ENCODE data around the gene DYSF. TPM values are rescaled to one million over a fixed set of nuclear protein-coding genes. Genes with fewer than 3 reads are reported as not detected.

DYSF gene
- total RNA-seq, 1 donor from 2014 or later = 72.0 TPM

DNA sequence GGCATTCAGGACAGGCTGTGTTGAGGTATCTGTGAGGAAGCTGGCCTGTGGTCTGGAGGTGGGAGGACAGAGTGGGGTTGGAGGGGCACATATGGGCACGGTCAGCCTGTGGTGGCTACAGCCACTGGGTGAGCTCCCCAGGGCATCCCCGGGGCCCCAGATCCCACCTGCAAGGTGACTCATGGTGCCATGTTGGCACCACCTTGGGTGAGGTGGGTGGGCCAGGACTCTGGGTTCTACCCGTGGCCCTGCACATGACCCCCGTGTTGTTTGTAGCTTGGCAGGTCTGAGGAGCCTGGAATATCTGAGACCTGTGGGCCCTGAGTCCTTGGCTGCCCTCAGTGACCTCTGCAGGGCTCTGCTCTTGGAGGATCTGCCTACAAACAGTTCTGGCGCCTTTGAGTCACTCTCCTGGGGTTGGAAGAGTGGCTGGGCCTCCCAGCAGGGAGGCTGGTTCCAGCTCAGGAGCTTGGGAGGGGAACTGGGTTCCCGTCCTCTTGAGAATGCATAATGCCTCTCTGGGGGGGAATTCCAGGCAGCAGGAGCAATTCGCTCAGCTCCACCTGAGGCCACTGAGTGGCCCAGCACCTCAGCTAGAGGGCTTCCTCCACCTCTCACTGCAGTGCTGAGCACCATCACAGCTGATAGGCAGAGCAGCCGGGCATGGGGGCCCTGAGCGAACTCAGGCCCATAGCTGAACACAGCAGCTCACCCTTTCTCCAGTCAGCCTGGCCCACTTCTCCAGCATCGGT, 105.1 kb downstream of the DYSF start:
- Mint-ChIP-seq H3K36me3 (ENCODE audit: unreplicated experiment) (peaks cover 4% of the 10 kb centered on the region), H3K27ac (ENCODE audit: unreplicated experiment) (no peak overlapping the region), H3K27me3 (ENCODE audit: unreplicated experiment) (no peaks in the 10 kb centered on the region), H3K4me1 (ENCODE audit: unreplicated experiment) (peaks cover 14% of the 10 kb centered on the region), H3K4me3 (ENCODE audit: unreplicated experiment) (no peak overlapping the region), H3K9me3 (ENCODE audit: unreplicated experiment) (no peaks in the 10 kb centered on the region)
- DNase-seq (ENCODE audit: extremely low spot score, unreplicated experiment) = no peak
- TF ChIP-seq, protein P1, sequence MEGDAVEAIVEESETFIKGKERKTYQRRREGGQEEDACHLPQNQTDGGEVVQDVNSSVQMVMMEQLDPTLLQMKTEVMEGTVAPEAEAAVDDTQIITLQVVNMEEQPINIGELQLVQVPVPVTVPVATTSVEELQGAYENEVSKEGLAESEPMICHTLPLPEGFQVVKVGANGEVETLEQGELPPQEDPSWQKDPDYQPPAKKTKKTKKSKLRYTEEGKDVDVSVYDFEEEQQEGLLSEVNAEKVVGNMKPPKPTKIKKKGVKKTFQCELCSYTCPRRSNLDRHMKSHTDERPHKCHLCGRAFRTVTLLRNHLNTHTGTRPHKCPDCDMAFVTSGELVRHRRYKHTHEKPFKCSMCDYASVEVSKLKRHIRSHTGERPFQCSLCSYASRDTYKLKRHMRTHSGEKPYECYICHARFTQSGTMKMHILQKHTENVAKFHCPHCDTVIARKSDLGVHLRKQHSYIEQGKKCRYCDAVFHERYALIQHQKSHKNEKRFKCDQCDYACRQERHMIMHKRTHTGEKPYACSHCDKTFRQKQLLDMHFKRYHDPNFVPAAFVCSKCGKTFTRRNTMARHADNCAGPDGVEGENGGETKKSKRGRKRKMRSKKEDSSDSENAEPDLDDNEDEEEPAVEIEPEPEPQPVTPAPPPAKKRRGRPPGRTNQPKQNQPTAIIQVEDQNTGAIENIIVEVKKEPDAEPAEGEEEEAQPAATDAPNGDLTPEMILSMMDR (IDR thresholded peaks at IDR 0.05) = no peak

DNA sequence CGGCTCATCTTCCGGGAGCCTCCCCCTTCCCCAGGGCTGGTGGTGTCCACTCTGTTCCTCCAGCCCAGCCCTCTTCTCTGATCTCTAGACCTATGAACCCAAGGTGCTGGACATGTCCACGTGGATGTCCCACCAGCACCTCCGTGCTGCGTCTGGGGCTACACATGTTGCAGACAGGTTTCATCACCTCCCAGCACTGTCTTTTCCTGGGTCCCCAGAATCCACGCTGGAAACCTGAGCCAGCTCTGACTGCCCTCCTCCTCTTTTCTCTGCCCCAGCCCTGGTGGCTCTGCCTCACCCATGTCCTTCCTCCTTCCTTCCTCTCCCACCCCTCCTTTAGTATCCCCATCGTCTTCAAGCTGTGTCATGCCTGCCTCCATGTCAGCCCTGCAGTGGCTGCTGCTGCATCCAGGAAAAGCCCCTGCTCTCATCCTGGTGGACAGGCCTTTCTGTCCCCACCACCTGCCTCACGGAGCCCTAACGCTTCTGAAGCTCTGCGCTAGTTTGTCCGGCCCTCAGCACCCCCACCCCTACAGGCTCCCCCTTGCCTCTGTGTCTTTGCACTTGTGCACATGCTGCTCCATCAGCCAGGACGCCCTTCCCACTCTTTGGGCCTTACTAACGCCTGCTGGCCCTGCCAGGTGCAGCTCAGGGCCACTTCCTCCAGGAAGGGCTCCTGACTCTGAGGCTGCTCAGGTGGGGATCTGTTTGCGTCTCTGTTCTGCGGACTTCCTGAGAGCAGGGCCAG, 105.9 kb downstream of the DYSF start:
- no peak for DNase-seq (ENCODE audit: extremely low spot score, unreplicated experiment)
- TF ChIP-seq, protein P1 (IDR thresholded peaks at IDR 0.05) = no peak
- Mint-ChIP-seq H3K36me3 (ENCODE audit: unreplicated experiment) (peaks cover 4% of the 10 kb centered on the region), H3K9me3 (ENCODE audit: unreplicated experiment) (no peaks in the 10 kb centered on the region), H3K27me3 (ENCODE audit: unreplicated experiment) (no peaks in the 10 kb centered on the region), H3K27ac (ENCODE audit: unreplicated experiment) (no peak overlapping the region), H3K4me1 (ENCODE audit: unreplicated experiment) (peaks cover 22% of the 10 kb centered on the region), H3K4me3 (ENCODE audit: unreplicated experiment) (no peak overlapping the region)

DNA sequence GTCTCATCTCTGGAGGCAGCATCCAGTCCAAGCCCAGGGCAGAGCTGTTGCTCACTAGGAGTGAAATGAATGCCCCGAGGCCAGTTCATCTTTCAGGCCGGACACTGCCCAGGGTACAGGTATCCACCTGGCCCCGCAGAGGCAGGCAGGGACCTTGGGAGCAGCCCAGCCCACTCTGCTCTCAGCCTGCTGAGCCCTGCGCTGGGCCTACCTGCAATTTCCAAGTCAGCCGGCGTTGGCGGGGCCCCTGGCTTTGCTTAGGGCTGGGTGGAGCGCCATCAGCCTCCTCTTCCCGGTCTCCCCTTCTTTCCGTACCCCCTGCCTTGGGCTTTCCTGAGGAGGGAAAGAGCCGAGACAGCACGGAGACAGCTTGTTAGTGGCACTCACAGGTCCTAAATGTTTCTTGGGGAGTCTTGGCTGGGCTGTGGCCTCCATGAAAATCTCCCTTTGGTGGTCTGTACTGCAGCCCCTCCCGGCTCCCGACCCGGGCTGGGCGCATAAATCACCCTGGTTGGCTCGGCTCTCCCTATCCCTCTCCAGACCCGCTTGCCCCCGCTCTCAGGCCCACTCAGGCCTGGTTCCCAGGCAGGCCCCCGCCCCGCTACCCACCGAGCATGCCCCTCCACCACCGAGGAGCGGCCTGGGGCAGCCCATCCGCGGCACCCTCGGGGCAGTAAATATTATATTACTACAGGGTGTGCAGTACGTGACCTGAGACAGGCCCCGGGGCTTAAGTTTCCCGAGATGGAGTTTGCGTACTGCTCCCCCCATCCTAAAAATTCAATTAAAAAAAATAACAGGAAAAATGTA, 106.7 kb downstream of the DYSF start:
- H3K4me1 Mint-ChIP-seq (ENCODE audit: unreplicated experiment) = peaks cover 22% of the 10 kb centered on the region
- H3K4me3 Mint-ChIP-seq (ENCODE audit: unreplicated experiment) = no peak overlapping the region
- no peaks in the 10 kb centered on the region for H3K27me3 Mint-ChIP-seq (ENCODE audit: unreplicated experiment)
- peaks cover 4% of the 10 kb centered on the region for H3K36me3 Mint-ChIP-seq (ENCODE audit: unreplicated experiment)
- H3K9me3 Mint-ChIP-seq (ENCODE audit: unreplicated experiment) = no peaks in the 10 kb centered on the region
- DNase-seq (ENCODE audit: extremely low spot score, unreplicated experiment) = no peak
- TF ChIP-seq, protein P1 (IDR thresholded peaks at IDR 0.05) = no peak
- H3K27ac Mint-ChIP-seq (ENCODE audit: unreplicated experiment) = no peak overlapping the region

DNA sequence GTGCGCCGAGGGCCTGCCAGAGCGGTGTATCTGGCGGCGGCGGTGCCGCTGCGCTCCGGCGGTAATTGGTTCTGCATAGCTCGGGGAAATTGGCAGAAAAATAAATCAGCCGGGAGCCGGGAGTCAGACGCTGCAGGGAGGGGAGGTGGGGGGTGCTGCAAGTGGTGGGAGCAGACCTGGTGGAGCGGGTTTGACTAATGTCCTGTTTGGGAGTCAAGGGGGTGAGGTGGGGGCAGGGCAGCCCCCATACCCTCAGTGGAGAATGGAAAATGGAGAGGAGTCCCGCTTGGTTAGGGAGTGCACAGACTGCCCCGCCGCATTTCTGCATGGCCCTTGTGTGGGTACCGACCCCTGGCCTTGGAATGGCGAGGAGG, 107.3 kb downstream of the DYSF start:
- Mint-ChIP-seq H3K36me3 (ENCODE audit: unreplicated experiment) (peaks cover 4% of the 10 kb centered on the region), H3K27me3 (ENCODE audit: unreplicated experiment) (no peaks in the 10 kb centered on the region), H3K4me3 (ENCODE audit: unreplicated experiment) (no peak overlapping the region), H3K4me1 (ENCODE audit: unreplicated experiment) (peaks cover 22% of the 10 kb centered on the region), H3K9me3 (ENCODE audit: unreplicated experiment) (no peaks in the 10 kb centered on the region), H3K27ac (ENCODE audit: unreplicated experiment) (no peak overlapping the region)
- DNase-seq (ENCODE audit: extremely low spot score, unreplicated experiment) = no peak
- TF ChIP-seq, protein P1 (IDR thresholded peaks at IDR 0.05) = no peak

Data from osteocyte (in vitro differentiated cells).